HepG2 (cell line): Measurements from ENCODE around the gene ERC1. TPM values are rescaled to one million over a fixed set of nuclear protein-coding genes. Genes with fewer than 3 reads are reported as not detected.

Experiments
- ATAC-seq: fragments of 200-7000 bp; cut with Tn5 transposase; 3 replicates; pipeline ENCODE4 v1.9.1; 2020; ENCODE audit warnings: mild to moderate bottlenecking, moderate library complexity
- BruUV-seq: library from RNA; stranded (reverse); fragments of 400-500 nt; replicated peaks from 2 replicates; lab custom pipeline; 2021; lab: Mats Ljungman, UMichigan
- CTCF ChIA-PET: fragments of 300-600 bp; formaldehyde crosslinking; extraction: SDS; loops from one replicate; lab custom pipeline; 2021; ENCODE audit warnings: low total read pairs, inconsistent platforms, low intra/inter-chr PET ratio; lab: Yijun Ruan, JAX
- POLR2A ChIA-PET: fragments of 350-600 bp; sonication (Branson Sonifier 250); formaldehyde crosslinking; loops from one replicate; lab custom pipeline; 2020; ENCODE audit warnings: antibody characterized with exemption, inconsistent platforms; lab: Yijun Ruan, JAX
- DNase-seq: peaks from one replicate; pipeline ENCODE4 v3.0.0-alpha.2; 2015; ENCODE audit warnings: low spot score
- FAIRE-seq: peaks from 3 replicates; lab custom pipeline; 2011; peaks lifted over from hg19 to GRCh38; lab: Jason Lieb, UNC
- H2AFZ ChIP-seq: one replicate; pipeline ENCODE4 v1.6.1; 2011; ENCODE audit warnings: low read length, inconsistent platforms
- H3K27ac ChIP-seq: fragments of 300-600 bp; 3 replicates; pipeline ENCODE4 v1.8.0; 2011; ENCODE audit warnings: mixed run types, mild to moderate bottlenecking, mixed read lengths, low read length, inconsistent platforms; ENCODE audit not compliant: insufficient read depth; ENCODE audit errors: extremely low read length
- H3K27me3 ChIP-seq, 2 experiments: fragments of 200-600 bp in 1 of 2; 2 replicates in 1 of 2; 3 replicates in 1 of 2; pipeline versions ENCODE4 v1.6.0 to v1.8.0; 2011; ENCODE audit warnings: low read length in 2 of 2, mild to moderate bottlenecking in 2 of 2, moderate library complexity in 2 of 2, inconsistent platforms in 1 of 2; ENCODE audit not compliant: insufficient read depth in 2 of 2, control insufficient read depth in 1 of 2
- H3K36me3 ChIP-seq, 2 experiments: fragments of 200-600 bp in 1 of 2; replicated peaks in 1 of 2; 2 replicates in 1 of 2; 3 replicates in 1 of 2; pipeline versions ENCODE4 v1.5.1 to v1.8.0; 2011; ENCODE audit warnings: low read length in 2 of 2, inconsistent platforms in 1 of 2; ENCODE audit not compliant: insufficient read depth in 2 of 2, control insufficient read depth in 1 of 2
- H3K4me1 ChIP-seq: 2 replicates; pipeline ENCODE4 v1.5.1; 2012; ENCODE audit warnings: low read length, inconsistent platforms; ENCODE audit not compliant: insufficient read depth
- H3K4me2 ChIP-seq: 2 replicates; pipeline ENCODE4 v1.6.0; 2011; ENCODE audit warnings: low read depth, low read length, inconsistent platforms
- H3K4me3 ChIP-seq, 3 experiments: fragments of 200-600 bp in 1 of 3; sonication (generic), shearing (Covaris generic) in 1 of 3; replicated peaks in 1 of 3; 2 replicates each; pipeline ENCODE4 v1.5.1; 2011 to 2016; ENCODE audit warnings: low read length in 3 of 3, inconsistent platforms in 2 of 3, low read depth in 2 of 3, mild to moderate bottlenecking in 2 of 3, control low read depth in 1 of 3, mixed read lengths in 1 of 3; ENCODE audit not compliant: insufficient read depth in 1 of 3
- H3K79me2 ChIP-seq: one replicate; pipeline ENCODE4 v1.6.1; 2011; ENCODE audit warnings: low read length, inconsistent platforms; ENCODE audit not compliant: insufficient read depth
- H3K9ac ChIP-seq: 2 replicates; pipeline ENCODE4 v1.6.0; 2011; ENCODE audit warnings: mild to moderate bottlenecking, low read depth, low read length, inconsistent platforms; ENCODE audit not compliant: insufficient read depth
- H3K9me3 ChIP-seq: 2 replicates; pipeline ENCODE4 v1.5.1; 2012; ENCODE audit warnings: mild to moderate bottlenecking, low read length
- H4K20me1 ChIP-seq: 2 replicates; pipeline ENCODE4 v1.6.0; 2011; ENCODE audit warnings: inconsistent platforms, mild to moderate bottlenecking, low read length, moderate library complexity; ENCODE audit not compliant: insufficient read depth
- FOSL1 ChIP-seq: sonication (generic); formaldehyde crosslinking; IDR thresholded peaks from 2 replicates; pipeline ENCODE4 v1.9.0; 2021; ENCODE audit warnings: missing genetic modification reagents, borderline replicate concordance
- HOXA9 ChIP-seq: sonication (generic); formaldehyde crosslinking; IDR thresholded peaks from 2 replicates; pipeline ENCODE4 v1.8.1; 2022; ENCODE audit warnings: missing genetic modification reagents, mild to moderate bottlenecking, moderate library complexity, borderline replicate concordance
- JDP2 ChIP-seq: sonication (generic); formaldehyde crosslinking; IDR thresholded peaks from 2 replicates; pipeline ENCODE4 v1.8.1; 2022; ENCODE audit warnings: missing genetic modification reagents, borderline replicate concordance
- MEIS2 ChIP-seq: sonication (generic); formaldehyde crosslinking; IDR thresholded peaks from 2 replicates; pipeline ENCODE4 v1.9.0; 2021; ENCODE audit warnings: mild to moderate bottlenecking, missing genetic modification reagents
- NFYB ChIP-seq: sonication (generic); formaldehyde crosslinking; IDR thresholded peaks from 2 replicates; pipeline ENCODE4 v1.4.0; 2020; ENCODE audit warnings: missing genetic modification reagents
- PAWR ChIP-seq: sonication (generic); formaldehyde crosslinking; IDR thresholded peaks from 2 replicates; pipeline ENCODE4 v1.4.0; 2020; ENCODE audit warnings: missing genetic modification reagents, mild to moderate bottlenecking, borderline replicate concordance
- PHF5A ChIP-seq: IDR thresholded peaks from one replicate; pipeline ENCODE4 v1.6.1; 2018; ENCODE audit warnings: low read depth, missing genetic modification reagents; ENCODE audit not compliant: unreplicated experiment
- POLR2AphosphoS2 ChIP-seq: IDR thresholded peaks from 2 replicates; pipeline ENCODE4 v1.6.1; 2011; ENCODE audit warnings: low read depth, low read length, improper control_type of control experiment
- SNRNP70 ChIP-seq: fragments of 200-400 bp; formaldehyde crosslinking; IDR thresholded peaks from 2 replicates; pipeline ENCODE4 v1.6.1; 2017; ENCODE audit warnings: mild to moderate bottlenecking, low read depth, low read length, moderate library complexity
- ZNF569 ChIP-seq: sonication (generic); formaldehyde crosslinking; IDR thresholded peaks from 2 replicates; pipeline ENCODE4 v1.5.0; 2020; ENCODE audit warnings: mild to moderate bottlenecking, missing genetic modification reagents, moderate library complexity, borderline replicate concordance
- ZNF572 ChIP-seq: sonication (generic); formaldehyde crosslinking; IDR thresholded peaks from 2 replicates; pipeline ENCODE4 v1.5.1; 2020; ENCODE audit warnings: mild to moderate bottlenecking, missing genetic modification reagents
- ZNF703 ChIP-seq: sonication (generic); formaldehyde crosslinking; IDR thresholded peaks from 2 replicates; pipeline ENCODE4 v1.5.1; 2020; ENCODE audit warnings: missing genetic modification reagents, mild to moderate bottlenecking, moderate library complexity, borderline replicate concordance
- WGBS: methylation state at CpG from one replicate; pipeline ENCODE4 v1.1.6; 2017; ENCODE audit warnings: low lambda C conversion rate; 5-methylcytosine and 5-hydroxymethylcytosine counted together
- in situ Hi-C: cut with HindIII; loops from 2 replicates; pipeline ENCODE4 v1.10.0; 2017; ENCODE audit warnings: low pct_unique_long_range_greater_than_20kb; ENCODE audit not compliant: extremely low pct_ligation_motif_present
- intact Hi-C: fragments of 100-400 bp; cut with micrococcal nuclease; formaldehyde crosslinking; loops from one replicate; pipeline ENCODE4 v1.10.0; 2022; ENCODE audit not compliant: unreplicated experiment
- polyA plus RNA-seq, 8 experiments: library from polyadenylated mRNA; depleted of rRNA in 3 of 8; stranded (reverse) in 7 of 8; unstranded in 1 of 8; fragments of >200 nt; fragmentation: Illumina TruSeq in 4 of 8; extraction: Trizol in 4 of 8; gene quantifications; 2 replicates each; pipeline versions ENCODE4 v1.2.1 to v1.2.3, GENCODE V29; 2011 to 2016; ENCODE audit warnings: low read depth in 4 of 8, missing spikeins in 1 of 8, mixed read lengths in 1 of 8; ENCODE audit not compliant: insufficient read depth in 1 of 8
- total RNA-seq, 5 experiments: library from RNA; depleted of rRNA; stranded (reverse); fragments of >200 nt; fragmentation: Illumina TruSeq; extraction: Trizol; gene quantifications; 2 replicates each; pipeline ENCODE4 v1.2.3, GENCODE V29; 2016; ENCODE audit warnings: low read depth in 1 of 5
- TF ChIP-seq, protein P1 (sequence below): sonication (generic); formaldehyde crosslinking; conservative IDR thresholded peaks from 2 replicates; pipeline ENCODE4 v1.8.0; 2022; ENCODE audit warnings: low read depth, missing genetic modification reagents

The ERC1 gene
- total and polyA plus RNA-seq, 2 of the 13 experiments (the other 11 are each of a cell fraction or from before 2014, with no cell fraction given): 6.1 to 12.4 TPM

DNA sequence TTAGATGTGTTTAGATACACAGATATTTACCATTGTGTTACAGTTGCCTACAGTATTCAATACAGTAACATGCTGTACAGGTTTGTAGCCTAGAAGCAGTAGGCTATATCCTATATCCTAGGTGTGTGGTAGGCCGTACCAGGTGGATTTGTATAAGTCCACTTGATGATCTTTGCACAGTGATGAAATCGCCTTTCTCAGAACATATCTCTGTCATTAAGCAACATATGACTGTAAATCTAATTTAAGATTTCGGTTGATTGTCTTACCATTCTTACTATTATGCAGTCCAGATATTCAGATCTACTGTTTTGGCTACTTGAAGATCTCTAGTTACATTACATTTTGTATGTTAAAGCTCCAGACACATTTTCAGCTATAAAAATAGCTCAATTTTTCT is 39.8 kb downstream of the ERC1 start (continued):
- TF ChIP-seq, protein P1, sequence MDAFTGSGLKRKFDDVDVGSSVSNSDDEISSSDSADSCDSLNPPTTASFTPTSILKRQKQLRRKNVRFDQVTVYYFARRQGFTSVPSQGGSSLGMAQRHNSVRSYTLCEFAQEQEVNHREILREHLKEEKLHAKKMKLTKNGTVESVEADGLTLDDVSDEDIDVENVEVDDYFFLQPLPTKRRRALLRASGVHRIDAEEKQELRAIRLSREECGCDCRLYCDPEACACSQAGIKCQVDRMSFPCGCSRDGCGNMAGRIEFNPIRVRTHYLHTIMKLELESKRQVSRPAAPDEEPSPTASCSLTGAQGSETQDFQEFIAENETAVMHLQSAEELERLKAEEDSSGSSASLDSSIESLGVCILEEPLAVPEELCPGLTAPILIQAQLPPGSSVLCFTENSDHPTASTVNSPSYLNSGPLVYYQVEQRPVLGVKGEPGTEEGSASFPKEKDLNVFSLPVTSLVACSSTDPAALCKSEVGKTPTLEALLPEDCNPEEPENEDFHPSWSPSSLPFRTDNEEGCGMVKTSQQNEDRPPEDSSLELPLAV (CRISPR knock-in tag): no peak
- TF ChIP-seq SNRNP70: no peak

DNA sequence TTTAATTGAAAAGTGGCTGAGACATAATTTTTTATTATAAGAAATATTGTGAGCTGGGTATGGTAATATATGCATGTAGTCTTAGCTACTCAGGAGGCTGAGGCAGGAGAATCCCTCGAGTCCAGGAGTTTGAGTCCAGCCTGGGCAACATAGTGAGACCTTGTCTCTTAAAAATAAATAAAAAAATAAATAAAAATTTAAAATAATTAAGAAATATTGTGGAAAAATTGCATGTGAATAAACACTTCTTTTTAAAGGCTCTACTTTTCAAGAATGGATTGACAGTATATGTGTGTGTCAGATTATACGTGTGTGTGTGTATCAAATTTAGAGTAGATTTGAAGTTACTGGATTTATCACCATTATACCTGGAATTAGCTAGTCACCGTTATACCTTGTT is 43.2 kb downstream of the ERC1 start:
- Histone ChIP-seq H3K9ac (no peak overlapping the region), H3K27me3 (no peaks in the 10 kb centered on the region), H3K4me1 (no peaks in the 10 kb centered on the region), H4K20me1 (no peaks in the 10 kb centered on the region), H3K9me3 (no peaks in the 10 kb centered on the region), H3K4me3 (no peak overlapping the region), H3K4me2 (no peak overlapping the region), H3K79me2 (no peaks in the 10 kb centered on the region), H2AFZ (no peak overlapping the region), H3K27ac (no peak overlapping the region), H3K36me3 (peaks cover 0 to 6% of the 10 kb centered on the region in 2 experiments; a peak in 2 of 5 replicates)
- CTCF ChIA-PET: no interaction called here
- no TSS peak for BruUV-seq
- WGBS: 97% methylated on average over 3 of the region's 3 CpGs
- TF ChIP-seq HOXA9 (CRISPR knock-in tag) (no peak), ZNF572 (no peak), MEIS2 (no peak), POLR2AphosphoS2 (no peak), ZNF703 (no peak), NFYB (CRISPR knock-in tag) (no peak), PAWR (CRISPR knock-in tag) (no peak), JDP2 (CRISPR knock-in tag) (no peak), ZNF569 (CRISPR knock-in tag) (no peak), FOSL1 (CRISPR knock-in tag) (no peak), PHF5A (CRISPR knock-in tag) (no peak)
- no peak for FAIRE-seq
- POLR2A ChIA-PET: no interaction called here
- DNase-seq: no peak
- in situ Hi-C loops: no loop called here
- no peak for ATAC-seq
- intact Hi-C loops: no loop called here
